HL-60/S4 treated with phorbol 12-myristate 13-acetate at 8.2 ng/mL for 4 days and 3 days (cell line): ENCODE data around the gene FAAP100.

Source experiments
- in situ Hi-C: fragments of 300-500 bp; cut with MboI; formaldehyde crosslinking; loops from 2 replicates; pipeline ENCODE4 v1.15.0; 2022; ENCODE audit warnings: low sequenced_read_pairs

The FAAP100 gene

GRCh38 chr17:81491761-81492160 lies 60.4 kb downstream of the FAAP100 start:
- in situ Hi-C loops: no loop called here

GRCh38 chr17:81491181-81491581 lies 61.0 kb downstream of the FAAP100 start:
- in situ Hi-C loops: no loop called here

GRCh38 chr17:81489998-81490992 lies 61.9 kb downstream of the FAAP100 start:
- in situ Hi-C loops: loop anchor here (10.0 kb wide), 1 partner anchor 235 kb away; no protein-coding TSS in a partner anchor
